SU-DHL-6 (cell line): ENCODE data around the gene KIRREL1.

Experiments
- EZH2phosphoT487 ChIP-seq: fragments of 200-600 bp; sonication (generic), shearing (Covaris generic); conservative IDR thresholded peaks from 2 replicates; pipeline ENCODE4 v1.6.1; 2018; ENCODE audit warnings: mild to moderate bottlenecking, antibody characterized with exemption, low read length, moderate library complexity, mixed read lengths
- TF ChIP-seq, protein P1 (sequence below): fragments of 200-600 bp; sonication (generic); IDR thresholded peaks from one replicate; pipeline ENCODE4 v1.5.1; 2017; ENCODE audit warnings: antibody characterized with exemption, mild to moderate bottlenecking, low read length, moderate library complexity; ENCODE audit not compliant: insufficient read depth, poor library complexity, severe bottlenecking

DNA sequence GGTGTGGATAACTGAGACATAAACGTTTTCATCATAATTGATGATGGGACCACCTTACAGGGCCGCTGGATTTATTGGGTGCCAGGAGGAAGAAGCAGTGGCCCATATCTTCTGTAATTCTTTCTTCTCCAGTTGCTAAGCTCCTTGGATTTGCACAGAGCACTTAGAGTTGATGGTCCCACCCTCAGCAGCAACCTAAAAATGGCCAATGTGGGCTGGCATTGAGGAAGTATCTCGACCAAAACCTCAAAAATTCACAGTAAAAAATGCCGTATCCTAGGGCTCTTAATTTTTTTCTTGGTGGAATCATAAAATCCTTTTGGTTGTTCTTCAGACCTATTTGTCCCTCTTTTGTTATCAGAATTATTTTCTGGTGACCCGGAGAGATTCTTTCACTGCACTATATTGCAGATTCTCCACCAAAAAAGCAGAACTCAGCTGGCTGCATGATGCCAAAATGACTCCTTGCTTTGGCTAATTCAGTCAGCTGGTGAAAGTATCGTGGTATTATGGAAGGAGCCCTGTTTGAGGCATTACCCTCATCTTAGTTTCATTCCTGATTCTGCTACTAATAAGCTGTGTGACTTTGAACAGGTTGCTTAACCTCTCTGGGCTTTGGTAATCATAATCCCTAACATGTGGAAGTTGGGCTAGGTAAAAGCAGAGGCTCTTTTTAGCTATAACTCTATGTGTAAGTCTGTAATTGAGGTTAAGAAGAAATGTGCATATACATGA lies 27.6 kb downstream of the KIRREL1 start:
- TF ChIP-seq, protein P1, sequence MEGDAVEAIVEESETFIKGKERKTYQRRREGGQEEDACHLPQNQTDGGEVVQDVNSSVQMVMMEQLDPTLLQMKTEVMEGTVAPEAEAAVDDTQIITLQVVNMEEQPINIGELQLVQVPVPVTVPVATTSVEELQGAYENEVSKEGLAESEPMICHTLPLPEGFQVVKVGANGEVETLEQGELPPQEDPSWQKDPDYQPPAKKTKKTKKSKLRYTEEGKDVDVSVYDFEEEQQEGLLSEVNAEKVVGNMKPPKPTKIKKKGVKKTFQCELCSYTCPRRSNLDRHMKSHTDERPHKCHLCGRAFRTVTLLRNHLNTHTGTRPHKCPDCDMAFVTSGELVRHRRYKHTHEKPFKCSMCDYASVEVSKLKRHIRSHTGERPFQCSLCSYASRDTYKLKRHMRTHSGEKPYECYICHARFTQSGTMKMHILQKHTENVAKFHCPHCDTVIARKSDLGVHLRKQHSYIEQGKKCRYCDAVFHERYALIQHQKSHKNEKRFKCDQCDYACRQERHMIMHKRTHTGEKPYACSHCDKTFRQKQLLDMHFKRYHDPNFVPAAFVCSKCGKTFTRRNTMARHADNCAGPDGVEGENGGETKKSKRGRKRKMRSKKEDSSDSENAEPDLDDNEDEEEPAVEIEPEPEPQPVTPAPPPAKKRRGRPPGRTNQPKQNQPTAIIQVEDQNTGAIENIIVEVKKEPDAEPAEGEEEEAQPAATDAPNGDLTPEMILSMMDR: no peak
- no peak for TF ChIP-seq EZH2phosphoT487
